Peyer's patch (tissue), 4 donors: Measurements from ENCODE around the gene GBE1.

Source experiments
- CTCF ChIP-seq, 6 experiments: fragments of 450-650 bp in 4 of 6; fragments of 200-600 bp in 2 of 6; sonication (generic) in 1 of 6; IDR thresholded peaks; one replicate each; pipeline ENCODE4 v1.5.1; 2017 to 2019; ENCODE audit warnings: antibody characterized with exemption in 6 of 6, mild to moderate bottlenecking in 3 of 6, moderate library complexity in 1 of 6
- POLR2A ChIP-seq, 2 donors: fragments of 450-650 bp; IDR thresholded peaks; one replicate each; pipeline ENCODE4 v1.5.1; 2017; ENCODE audit warnings: antibody characterized with exemption in 2 of 2, mild to moderate bottlenecking in 2 of 2, moderate library complexity in 2 of 2

DNA sequence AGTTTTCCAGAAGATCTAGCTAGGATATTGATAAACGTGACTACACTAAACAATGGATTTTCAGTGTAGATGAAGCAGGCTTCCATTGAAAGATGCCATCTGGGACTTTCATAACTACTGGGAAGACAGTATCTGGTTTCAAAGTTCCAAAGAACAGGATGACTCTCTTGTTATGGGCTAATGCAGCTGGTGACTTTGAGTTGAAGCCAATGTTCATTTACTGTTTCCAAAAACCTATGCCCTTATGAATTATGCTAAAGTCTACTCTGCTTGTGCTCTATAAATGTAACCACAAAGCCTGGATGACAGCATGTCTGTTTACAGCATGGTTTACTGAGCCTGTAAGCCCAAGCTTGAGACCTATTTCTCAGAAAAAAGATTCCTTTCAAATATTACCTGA is 245.4 kb downstream of the GBE1 start:
- TF ChIP-seq CTCF (IDR thresholded peaks at IDR 0.05) (no peak), POLR2A (IDR thresholded peaks at IDR 0.05) (no peak)
